ENCODE measurements around the gene MYL7.

The MYL7 gene

GRCh38 chr7:44104860-44105771, 36.0 kb downstream of the MYL7 start:
- peak; percentile 54 for DNase-seq (ENCODE audit: low read depth, low spot score)
- peak overlapping the region; percentile 60 for H3K4me3 ChIP-seq (ENCODE audit: low read depth, low read length)
- in situ Hi-C loops (cut with HindIII; ENCODE audit: low sequenced_read_pairs): no loop called here
- no peak for TF ChIP-seq CTCF (IDR thresholded peaks at IDR 0.05; ENCODE audit: low read depth, low read length)

DNA sequence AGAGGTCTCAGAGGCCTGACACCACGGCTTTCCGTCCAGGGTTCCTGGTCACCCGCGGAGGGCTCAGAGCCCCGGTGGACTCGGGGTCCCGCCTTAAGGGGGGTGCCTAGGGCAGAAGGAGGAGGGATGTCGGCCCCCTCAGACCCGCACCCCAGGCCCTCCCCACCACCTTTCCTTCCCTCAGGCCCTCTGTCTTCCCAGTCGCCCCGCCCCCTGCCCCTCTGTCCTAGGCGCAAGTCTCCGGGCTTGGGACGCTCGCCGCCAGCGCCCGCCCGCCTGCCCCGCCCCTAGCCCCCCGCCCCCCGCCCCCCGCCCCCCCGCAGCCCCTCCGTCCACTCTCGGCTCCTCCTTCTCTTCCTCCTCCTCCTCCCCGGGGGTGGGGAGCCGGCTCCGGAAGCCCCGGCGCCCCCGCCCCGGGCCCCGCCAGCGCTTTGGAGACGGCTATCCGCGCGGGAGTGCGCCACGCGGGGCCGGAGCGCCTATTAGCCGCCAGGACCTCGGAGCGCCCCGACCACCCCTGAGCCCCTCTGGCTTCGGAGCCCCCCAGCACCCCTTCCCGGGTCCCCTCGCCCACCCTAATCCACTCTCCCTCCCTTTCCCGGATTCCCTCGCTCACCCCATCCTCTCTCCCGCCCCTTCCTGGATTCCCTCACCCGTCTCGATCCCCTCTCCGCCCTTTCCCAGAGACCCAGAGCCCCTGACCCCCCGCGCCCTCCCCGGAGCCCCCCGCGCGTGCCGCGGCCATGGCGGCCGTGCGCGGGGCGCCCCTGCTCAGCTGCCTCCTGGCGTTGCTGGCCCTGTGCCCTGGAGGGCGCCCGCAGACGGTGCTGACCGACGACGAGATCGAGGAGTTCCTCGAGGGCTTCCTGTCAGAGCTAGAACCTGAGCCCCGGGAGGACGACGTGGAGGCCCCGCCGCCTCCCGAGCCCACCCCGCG, 36.9 kb downstream of the MYL7 start, which contains the start of gene AEBP1:
AEBP1 (plus strand) TSS at position 423 of the 937 bp plus-strand sequence; CDS start at position 744, 321 bp downstream.
- in situ Hi-C loops (cut with HindIII; ENCODE audit: low sequenced_read_pairs): no loop called here
- H3K4me3 ChIP-seq (ENCODE audit: low read depth, low read length): peak within 1 kb of the TSS; percentile 60
- no peak for TF ChIP-seq CTCF (IDR thresholded peaks at IDR 0.05; ENCODE audit: low read depth, low read length)
- peak; percentile 30 for DNase-seq (ENCODE audit: low read depth, low spot score)

- DNase-seq (ENCODE audit: low read depth, low spot score): no peak
- no peak for TF ChIP-seq CTCF (IDR thresholded peaks at IDR 0.05; ENCODE audit: low read depth, low read length)
- no peak overlapping the region for H3K4me3 ChIP-seq (ENCODE audit: low read depth, low read length)
- in situ Hi-C loops (cut with HindIII; ENCODE audit: low sequenced_read_pairs): no loop called here
These were observed 37.6 kb downstream of the MYL7 start for GRCh38 chr7:44103566-44103922.

DNA sequence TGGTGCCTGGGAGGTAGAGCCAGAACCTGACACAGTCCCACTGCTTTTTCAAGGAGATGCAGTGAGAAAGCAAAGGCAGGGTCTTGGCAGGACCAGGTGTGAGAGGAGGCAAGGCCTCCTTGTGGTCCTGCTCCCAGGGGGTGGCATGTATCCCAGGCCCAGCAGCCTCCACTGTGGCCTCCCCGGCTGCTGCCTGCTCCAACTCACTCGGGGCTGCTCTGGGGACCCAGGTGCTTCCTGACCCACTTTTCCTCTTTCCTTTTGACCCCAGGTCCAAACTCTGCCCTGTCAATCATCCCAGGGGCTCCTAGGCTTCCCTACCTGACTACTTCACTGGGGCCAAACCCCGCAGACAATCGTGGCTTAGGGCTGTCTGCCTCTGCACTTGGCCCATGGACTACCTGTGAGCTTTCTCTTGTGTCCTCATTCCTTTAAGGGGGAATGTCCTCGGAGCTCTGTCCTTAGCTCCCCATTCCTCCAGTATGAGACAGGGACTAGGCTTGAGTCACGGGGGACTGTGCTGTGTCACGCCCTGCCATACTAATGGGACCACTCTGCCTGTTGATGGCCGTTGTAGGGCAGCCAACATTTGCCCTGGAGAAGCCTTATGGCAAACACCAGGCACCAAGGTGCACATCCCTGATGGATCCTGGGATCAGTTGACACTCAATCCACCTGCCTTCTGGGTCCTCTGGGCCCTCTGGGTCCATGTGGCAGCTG, 38.1 kb downstream of the MYL7 start:
- in situ Hi-C loops (cut with HindIII; ENCODE audit: low sequenced_read_pairs): no loop called here
- no peak overlapping the region for H3K4me3 ChIP-seq (ENCODE audit: low read depth, low read length)
- TF ChIP-seq CTCF (IDR thresholded peaks at IDR 0.05; ENCODE audit: low read depth, low read length): no peak

DNA sequence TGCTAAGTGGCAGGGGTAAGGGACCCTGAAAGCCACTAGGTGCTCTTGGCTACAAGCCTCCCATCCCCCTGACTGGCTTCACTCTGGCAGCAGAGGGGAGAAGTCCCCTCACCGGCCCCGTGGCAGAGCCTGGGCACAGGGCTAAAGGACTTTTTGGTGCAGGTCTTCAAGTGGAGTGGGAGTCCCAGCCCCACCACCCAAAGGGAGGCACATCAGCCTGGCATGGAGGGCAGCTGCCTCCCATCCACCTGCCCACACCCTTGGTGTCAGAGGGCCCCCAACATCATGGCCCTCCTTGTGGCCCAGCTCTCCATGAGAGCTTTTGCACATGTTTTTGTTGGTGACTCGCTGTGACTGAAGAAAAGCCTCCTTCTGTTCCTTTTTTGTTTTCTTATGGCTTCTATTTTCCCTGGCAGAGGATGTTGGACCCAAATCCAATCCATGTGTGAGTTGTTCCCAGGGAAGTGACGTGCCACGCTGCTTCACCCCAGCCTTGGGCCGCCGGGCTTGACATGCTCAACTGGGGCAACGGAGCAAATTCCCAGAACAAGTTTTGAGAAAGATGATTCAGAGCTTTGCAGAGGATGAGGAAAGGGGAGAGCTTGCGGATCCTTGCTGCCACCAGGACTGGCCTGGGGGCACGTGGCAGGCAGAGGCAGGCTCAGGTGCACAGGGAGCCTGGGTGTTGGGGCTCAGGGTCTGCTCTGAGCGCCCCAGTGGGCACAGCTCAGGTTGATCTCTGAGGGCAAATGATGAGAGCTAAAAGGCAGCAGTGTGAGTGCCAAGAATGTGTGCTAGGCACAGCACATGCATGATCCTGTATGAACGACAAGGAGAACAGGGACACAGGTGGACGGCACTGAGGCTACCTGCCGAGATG, 38.9 kb downstream of the MYL7 start:
- no peak overlapping the region for H3K4me3 ChIP-seq (ENCODE audit: low read depth, low read length)
- DNase-seq (ENCODE audit: low read depth, low spot score): peak; percentile 67
- in situ Hi-C loops (cut with HindIII; ENCODE audit: low sequenced_read_pairs): no loop called here
- no peak for TF ChIP-seq CTCF (IDR thresholded peaks at IDR 0.05; ENCODE audit: low read depth, low read length)

More for the DNA sequence above, 38.1 kb downstream of the MYL7 start:
- DNase-seq (ENCODE audit: low read depth, low spot score): no peak

Data from astrocyte of the spinal cord (primary cell).